GM20431 (cell line): Measurements from ENCODE around the gene ELN.

ENCODE experiments used
- in situ Hi-C: fragments of 300-500 bp; cut with MseI, MboI; formaldehyde crosslinking; loops from one replicate; pipeline ENCODE4 v1.15.0; 2020; ENCODE audit warnings: low sequenced_read_pairs; ENCODE audit not compliant: unreplicated experiment

ELN gene

DNA sequence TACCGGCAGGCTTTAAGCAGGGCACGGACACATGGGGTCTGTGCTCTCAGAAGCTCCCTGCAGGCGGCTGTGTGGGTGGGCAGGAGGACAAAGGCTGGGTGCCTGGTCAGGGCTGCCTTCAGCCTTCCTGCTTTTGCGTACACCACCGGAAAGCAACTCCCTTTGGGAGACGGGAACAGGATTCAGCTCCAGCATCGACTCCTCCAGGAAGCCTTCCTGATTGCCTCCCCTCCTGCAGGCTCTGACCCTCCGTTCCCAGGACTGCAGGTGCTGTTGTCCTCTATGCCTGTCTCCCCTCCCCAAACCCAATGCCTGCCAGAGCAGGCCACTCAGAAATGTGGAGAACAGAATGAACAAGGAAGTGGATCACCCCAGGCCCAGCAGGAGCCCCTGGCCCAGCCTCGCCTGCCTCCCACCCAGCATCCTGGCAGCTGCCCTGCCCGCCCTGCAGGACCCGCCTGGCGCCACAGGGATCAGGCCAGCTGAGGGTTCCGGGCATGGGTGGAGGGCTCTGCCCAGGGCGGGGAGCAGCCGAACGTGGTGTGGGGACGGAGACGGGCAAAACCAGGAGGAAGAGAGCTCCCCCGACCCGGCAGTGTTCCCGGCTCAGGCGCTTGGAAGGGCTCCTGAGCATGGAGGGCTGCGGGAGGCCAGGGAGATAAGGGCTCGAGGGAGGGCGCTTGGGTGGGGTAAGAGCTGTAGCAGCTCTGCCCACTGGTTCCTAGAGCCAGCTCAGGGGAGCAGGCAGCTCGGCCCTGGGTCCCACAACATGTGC is 6.2 kb upstream of the ELN start:
- in situ Hi-C loops, result no loop called here

DNA sequence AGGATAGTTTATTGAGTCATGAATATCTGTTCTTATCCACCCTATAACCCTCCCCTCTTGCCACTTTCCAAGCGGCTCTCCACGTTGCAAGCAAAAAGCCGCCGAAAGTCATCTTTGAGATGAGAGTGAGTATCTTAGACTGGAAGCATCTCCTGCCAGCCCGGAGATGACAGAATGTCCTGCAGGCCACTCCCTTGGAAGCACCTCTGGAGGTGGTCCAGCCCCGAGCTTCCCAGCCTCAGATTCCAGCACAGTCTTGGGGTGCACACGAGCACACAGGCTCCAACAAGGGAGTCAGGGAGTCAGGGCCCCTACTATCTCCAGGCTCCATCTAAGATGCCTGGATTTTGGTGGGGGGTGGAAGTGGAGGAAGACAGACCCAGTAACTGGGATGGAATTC is 5.5 kb upstream of the ELN start:
- in situ Hi-C loops, result no loop called here

- in situ Hi-C loops, result no loop called here
These were observed 4.9 kb upstream of the ELN start for GRCh38 chr7:74023092-74023536.

- in situ Hi-C loops, result no loop called here
These were observed 4.2 kb upstream of the ELN start for GRCh38 chr7:74023786-74024185.

DNA sequence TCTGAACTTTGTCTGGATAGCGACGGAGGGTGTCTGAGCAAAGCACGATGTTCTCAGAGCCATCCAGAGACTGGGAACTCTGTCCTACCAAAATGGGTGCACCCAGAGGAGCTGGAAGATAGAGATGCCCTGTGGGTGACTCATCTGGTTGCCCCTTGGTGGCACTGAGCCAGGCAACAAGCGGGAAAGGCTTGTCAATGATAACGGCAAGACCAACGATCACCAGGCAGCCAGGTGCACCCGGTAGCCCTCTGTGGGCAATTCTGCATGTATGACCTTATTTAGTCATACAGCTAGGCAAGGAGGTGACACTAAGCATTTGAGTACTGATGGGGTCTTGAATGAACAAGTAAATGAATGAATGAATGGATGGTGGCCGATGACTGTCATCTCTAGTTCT is 2.8 kb upstream of the ELN start:
- in situ Hi-C loops, result no loop called here

DNA sequence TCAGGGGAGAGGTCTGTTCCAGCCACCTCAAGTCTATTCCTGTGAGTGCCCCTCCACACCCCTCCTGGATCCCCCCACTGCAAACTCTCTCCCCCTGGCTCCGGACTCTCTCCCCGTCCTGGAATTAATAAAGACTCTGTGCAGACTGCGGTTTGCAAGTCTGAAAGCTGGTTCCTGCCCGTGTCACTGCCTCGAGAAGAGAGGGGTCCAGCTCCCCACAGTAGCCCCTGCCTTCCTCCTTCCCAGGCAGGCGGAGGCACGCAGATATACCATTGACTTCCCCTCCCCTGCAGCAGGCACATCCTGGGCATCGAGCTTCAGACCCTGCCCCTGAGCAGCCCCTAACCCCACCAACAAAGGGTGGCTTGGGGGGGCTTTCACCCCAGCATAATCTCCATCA is 2.2 kb upstream of the ELN start:
- in situ Hi-C loops, result no loop called here

DNA sequence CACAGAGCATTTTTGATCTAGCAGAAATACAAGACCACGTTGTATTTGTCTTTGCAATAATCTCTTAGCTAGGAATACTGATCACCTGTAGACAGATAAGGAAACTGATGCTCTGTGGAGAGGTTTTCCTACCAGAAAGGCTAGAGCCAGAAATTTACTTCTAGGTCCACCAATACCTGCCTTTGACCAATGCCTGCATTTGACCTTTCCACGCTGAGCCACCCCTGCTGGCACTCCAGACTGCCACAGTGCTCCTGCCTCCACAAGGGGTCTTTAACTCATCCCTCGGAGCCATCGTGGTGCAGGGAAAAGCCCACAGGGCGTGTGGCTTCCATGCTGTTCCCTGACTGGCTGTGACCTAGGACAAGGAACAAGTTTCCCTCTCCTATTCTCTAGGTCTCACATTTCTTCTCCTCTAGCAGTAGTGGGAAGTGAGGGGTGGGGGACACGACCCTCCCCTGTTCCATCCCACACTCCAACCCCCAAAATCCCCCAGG is 1.5 kb upstream of the ELN start:
- in situ Hi-C loops, result no loop called here

GRCh38 chr7:74026903-74027682 is 880 bp upstream of the ELN start:
- in situ Hi-C loops, result no loop called here

GRCh38 chr7:74028321-74028838 is 407 bp downstream of the ELN start:
- in situ Hi-C loops, result no loop called here

- in situ Hi-C loops, result no loop called here
These were observed 1.3 kb downstream of the ELN start for GRCh38 chr7:74029089-74029785.

GRCh38 chr7:74029991-74030415 is 2.0 kb downstream of the ELN start:
- in situ Hi-C loops, result no loop called here

DNA sequence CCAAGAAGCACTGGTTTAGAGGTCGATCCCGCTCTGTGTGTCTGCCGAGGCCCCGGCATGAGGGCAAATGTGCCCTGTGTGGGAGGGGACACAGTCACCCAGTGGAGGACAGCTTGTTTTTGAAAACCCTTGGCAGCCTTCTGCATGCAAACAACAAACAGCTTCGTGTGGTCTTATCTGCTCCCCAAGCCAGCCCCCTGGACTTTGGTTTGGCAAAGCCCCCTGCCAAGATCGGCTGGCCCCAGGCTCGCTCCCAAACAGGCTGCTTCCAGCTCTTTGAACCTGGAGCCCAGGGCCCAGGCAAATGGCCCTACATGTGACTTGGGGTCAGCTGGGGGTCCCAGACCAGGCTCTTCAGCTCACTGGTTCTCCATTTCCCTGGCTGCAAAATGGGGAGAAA is 2.9 kb downstream of the ELN start:
- in situ Hi-C loops, result no loop called here

DNA sequence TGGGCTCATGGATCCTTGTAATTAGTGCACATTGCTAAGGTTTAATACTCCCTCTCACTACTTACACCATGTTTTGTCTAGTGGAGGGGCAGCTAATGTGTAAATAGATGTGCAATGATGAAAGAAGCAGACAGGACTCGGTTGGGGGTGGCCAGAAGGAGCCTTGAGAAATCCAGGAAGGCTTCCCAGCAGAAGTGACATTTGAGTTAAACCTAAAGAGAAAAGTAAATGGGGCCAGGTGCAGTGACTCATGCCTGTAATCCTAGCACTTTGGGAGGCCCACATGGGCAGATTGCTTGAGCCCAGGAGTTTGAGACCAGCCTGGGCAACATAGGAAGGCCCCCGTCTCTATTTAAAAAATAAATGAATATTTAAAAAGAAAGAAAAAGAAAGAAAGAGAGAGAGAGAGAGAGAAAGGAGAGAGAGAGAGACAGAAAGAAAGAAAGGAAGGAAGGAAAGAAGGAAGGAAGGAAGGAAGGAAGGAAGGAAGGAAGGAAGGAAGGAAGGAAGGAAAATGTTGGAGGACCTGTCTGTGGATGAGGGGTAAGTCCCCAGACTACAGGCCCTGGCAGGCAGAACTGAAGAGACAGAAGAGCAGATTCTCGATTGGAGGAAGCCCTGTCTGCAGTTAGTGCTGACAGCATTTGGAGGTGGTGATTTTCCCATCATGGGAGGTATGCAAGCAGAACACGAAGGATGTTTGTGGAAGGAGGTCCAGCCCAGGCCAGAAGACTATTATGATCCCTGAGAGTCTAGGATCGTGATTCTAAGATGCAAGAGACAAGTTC is 3.6 kb downstream of the ELN start:
- in situ Hi-C loops, result no loop called here

DNA sequence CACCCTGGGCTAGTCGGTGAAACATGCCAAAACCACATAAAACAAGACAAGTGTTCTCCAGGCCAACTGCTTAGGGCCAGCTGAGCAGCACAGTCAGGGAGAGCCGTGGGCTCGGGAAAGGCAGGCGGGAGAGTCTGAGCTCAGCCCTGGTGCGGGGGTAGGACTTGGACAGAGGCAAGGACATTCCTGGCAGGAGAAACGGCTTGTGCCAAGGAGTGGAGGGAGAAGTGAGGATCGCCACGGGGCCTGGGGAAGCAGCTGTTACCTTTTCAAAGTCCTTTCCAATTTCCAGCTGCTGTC is 4.2 kb downstream of the ELN start:
- in situ Hi-C loops, result no loop called here

GRCh38 chr7:74032624-74033371 is 4.8 kb downstream of the ELN start:
- in situ Hi-C loops, result no loop called here

GRCh38 chr7:74033372-74034311 is 5.7 kb downstream of the ELN start:
- in situ Hi-C loops, result no loop called here

DNA sequence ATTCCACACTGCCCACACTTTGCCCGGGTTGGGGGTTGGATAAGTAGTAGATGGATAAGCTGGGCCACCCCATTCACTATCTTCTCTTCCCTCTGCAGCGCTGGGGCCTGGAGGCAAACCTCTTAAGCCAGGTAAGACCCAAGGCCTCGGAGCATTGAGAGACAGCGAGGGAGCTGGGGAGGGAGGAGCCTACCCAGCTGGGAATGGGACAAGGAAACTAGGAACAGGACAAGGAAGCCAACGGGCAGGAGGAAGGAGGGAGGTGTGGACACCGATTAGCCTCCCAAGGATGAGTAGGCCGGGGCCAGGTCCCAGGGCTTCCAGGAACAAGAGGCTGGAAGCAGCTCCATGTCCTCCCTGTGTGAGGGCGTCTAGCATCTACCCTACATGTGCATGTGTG is 9.6 kb downstream of the ELN start:
- in situ Hi-C loops, result no loop called here
